SK-N-SH (cell line): Measurements from ENCODE around the gene PLBD2. TPM values are rescaled to one million over a fixed set of nuclear protein-coding genes. Genes with fewer than 3 reads are reported as not detected.

Experiments
- CTCF ChIA-PET: fragments of 300-600, 350-600 bp; formaldehyde crosslinking; extraction: SDS; loops from one replicate; lab custom pipeline; 2021; lab: Yijun Ruan, JAX
- POLR2A ChIA-PET: fragments of 350-600 bp; sonication (Branson Sonifier 250); formaldehyde crosslinking; extraction: SDS; loops from one replicate; lab custom pipeline; 2020; ENCODE audit warnings: antibody characterized with exemption, inconsistent platforms; lab: Yijun Ruan, JAX
- DNase-seq: peaks from one replicate; pipeline ENCODE4 v3.0.0; 2012
- H2AFZ ChIP-seq: fragments of 200-600 bp; sonication (generic); 2 replicates; pipeline ENCODE4 v1.8.1; 2016; ENCODE audit warnings: antibody characterized with exemption, mild to moderate bottlenecking, low read depth
- H3F3A ChIP-seq: fragments of 200-600 bp; sonication (generic); replicated peaks from 2 replicates; pipeline ENCODE3; 2016; ENCODE audit warnings: antibody characterized with exemption, mild to moderate bottlenecking; ENCODE audit not compliant: insufficient read depth
- H3K27ac ChIP-seq, 2 experiments: fragments of 200-500 bp in 1 of 2; fragments of 200-600 bp in 1 of 2; sonication (Bioruptor generic) in 1 of 2; sonication (generic), shearing (Covaris generic) in 1 of 2; 2 replicates each; pipeline versions ENCODE4 v1.5.1 to v1.6.1; 2014 to 2016; ENCODE audit warnings: low read depth in 2 of 2, inconsistent platforms in 1 of 2, low read length in 1 of 2, mild to moderate bottlenecking in 1 of 2, mixed read lengths in 1 of 2
- H3K27me3 ChIP-seq: fragments of 200-600 bp; sonication (generic), shearing (Covaris generic); 2 replicates; pipeline ENCODE4 v1.6.1; 2016; ENCODE audit warnings: mixed run types; ENCODE audit not compliant: insufficient read depth
- H3K36me3 ChIP-seq, 2 experiments: fragments of 200-500 bp in 1 of 2; fragments of 200-600 bp in 1 of 2; sonication (Bioruptor generic) in 1 of 2; sonication (generic) in 1 of 2; replicated peaks in 1 of 2; 2 replicates each; pipeline versions ENCODE3 to v1.5.1; 2014 to 2016; ENCODE audit warnings: low read length in 1 of 2, mild to moderate bottlenecking in 1 of 2; ENCODE audit not compliant: insufficient read depth in 2 of 2, control insufficient read depth in 1 of 2
- H3K4me1 ChIP-seq, 2 experiments: fragments of 200-500 bp in 1 of 2; fragments of 200-600 bp in 1 of 2; sonication (Bioruptor generic) in 1 of 2; sonication (generic), shearing (Covaris generic) in 1 of 2; 2 replicates each; pipeline versions ENCODE4 v1.5.1 to v1.6.1; 2014 to 2016; ENCODE audit warnings: low read depth in 1 of 2, low read length in 1 of 2, mixed run types in 1 of 2; ENCODE audit not compliant: insufficient read depth in 2 of 2, control insufficient read depth in 1 of 2
- H3K4me2 ChIP-seq: fragments of 200-600 bp; sonication (generic), shearing (Covaris generic); 2 replicates; pipeline ENCODE4 v1.6.1; 2017; ENCODE audit warnings: mixed run types
- H3K4me3 ChIP-seq, 2 experiments: fragments of 200-500 bp in 1 of 2; fragments of 200-600 bp in 1 of 2; sonication (Bioruptor generic) in 1 of 2; sonication (generic), shearing (Covaris generic) in 1 of 2; 2 replicates each; pipeline versions ENCODE4 v1.5.1 to v1.8.1; 2014 to 2016; ENCODE audit warnings: low read depth in 2 of 2, inconsistent platforms in 1 of 2, low read length in 1 of 2, mild to moderate bottlenecking in 1 of 2, mixed read lengths in 1 of 2, moderate library complexity in 1 of 2
- H3K79me2 ChIP-seq: fragments of 200-600 bp; sonication (generic); 2 replicates; pipeline ENCODE4 v1.8.1; 2017; ENCODE audit warnings: mild to moderate bottlenecking; ENCODE audit not compliant: insufficient read depth
- H3K9ac ChIP-seq: fragments of 200-600 bp; sonication (generic); 2 replicates; pipeline ENCODE4 v1.6.1; 2017; ENCODE audit warnings: mixed run types
- H3K9me2 ChIP-seq: fragments of 200-600 bp; sonication (generic); 2 replicates; pipeline ENCODE4 v1.6.1; 2017; ENCODE audit warnings: mixed run types
- H3K9me3 ChIP-seq: fragments of 200-600 bp; sonication (generic); 2 replicates; pipeline ENCODE4 v1.6.1; 2017; ENCODE audit warnings: mixed run types, mild to moderate bottlenecking, moderate library complexity
- H4K20me1 ChIP-seq: fragments of 200-600 bp; sonication (generic); 2 replicates; pipeline ENCODE4 v1.6.1; 2017; ENCODE audit warnings: mild to moderate bottlenecking, mixed run types; ENCODE audit not compliant: insufficient read depth
- RAD21 ChIP-seq: IDR thresholded peaks from 2 replicates; pipeline ENCODE4 v1.6.1; 2012; ENCODE audit warnings: mild to moderate bottlenecking, low read length
- WGBS: methylation state at CpG from one replicate; pipeline ENCODE4 v1.1.6; 2017; ENCODE audit warnings: low lambda C conversion rate; 5-methylcytosine and 5-hydroxymethylcytosine counted together
- polyA plus RNA-seq, 3 experiments: library from polyadenylated mRNA; depleted of rRNA; stranded (reverse); fragments of >200 nt; gene quantifications; 2 replicates each; pipeline ENCODE4 v1.2.3, GENCODE V29; 2012
- TF ChIP-seq, protein P1 (sequence below): IDR thresholded peaks from 2 replicates; pipeline ENCODE4 v1.6.1; 2012; ENCODE audit warnings: mild to moderate bottlenecking, low read depth, low read length, moderate library complexity
- TF ChIP-seq, protein P2 (sequence below): fragments of 200-600 bp; sonication (generic); IDR thresholded peaks from 2 replicates; pipeline ENCODE4 v1.6.1; 2017; ENCODE audit warnings: antibody characterized with exemption, mild to moderate bottlenecking, moderate library complexity
- TF ChIP-seq, protein P3 (sequence below): IDR thresholded peaks from 2 replicates; pipeline ENCODE4; 2012

PLBD2 gene
- polyA plus RNA-seq, 1 of the 3 experiments (the other 2 are of a cell fraction) = 15.2 TPM

DNA sequence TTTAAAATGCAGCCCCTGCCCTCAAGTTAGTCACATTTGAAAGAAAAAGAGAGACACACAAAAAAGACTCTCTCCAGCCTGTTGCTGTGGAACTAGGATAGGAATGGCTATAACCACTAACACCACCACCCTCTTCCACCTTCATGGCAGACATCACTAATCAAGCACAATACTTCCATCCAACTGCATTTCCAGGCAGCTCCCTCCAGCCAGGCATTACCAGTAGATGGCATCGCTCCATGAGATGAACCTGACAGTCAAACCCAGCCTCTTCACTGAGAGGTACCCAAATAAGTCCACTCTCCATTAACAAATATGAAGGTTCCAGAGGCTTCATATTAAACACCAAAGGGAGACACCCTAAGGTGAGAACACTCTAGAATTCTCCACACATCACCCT lies 47.9 kb upstream of the PLBD2 start:
- no peaks in the 10 kb centered on the region for H3K79me2 ChIP-seq
- ChIA-PET POLR2A (no interaction called here), CTCF (interaction anchor here (1.0 to 2.2 kb wide), 4 partner anchors 12 to 136 kb away, joined by 3 to 11 read pairs (median 3); no protein-coding TSS in a partner anchor)
- H3K4me1 ChIP-seq = no peaks in the 10 kb centered on the region
- no peak for DNase-seq
- H3K9me3 ChIP-seq = no peaks in the 10 kb centered on the region
- no peak overlapping the region for H3K9ac ChIP-seq
- H3K36me3 ChIP-seq = peaks cover 3 to 4% of the 10 kb centered on the region in 2 experiments
- H2AFZ ChIP-seq = no peak overlapping the region
- no peaks in the 10 kb centered on the region for H3F3A ChIP-seq
- no peaks in the 10 kb centered on the region for H4K20me1 ChIP-seq
- no peaks in the 10 kb centered on the region for H3K27me3 ChIP-seq
- H3K4me3 ChIP-seq = no peak overlapping the region
- H3K4me2 ChIP-seq = no peak overlapping the region
- 100% methylated on average over 1 of the region's 1 CpG for WGBS
- TF ChIP-seq, protein P1, sequence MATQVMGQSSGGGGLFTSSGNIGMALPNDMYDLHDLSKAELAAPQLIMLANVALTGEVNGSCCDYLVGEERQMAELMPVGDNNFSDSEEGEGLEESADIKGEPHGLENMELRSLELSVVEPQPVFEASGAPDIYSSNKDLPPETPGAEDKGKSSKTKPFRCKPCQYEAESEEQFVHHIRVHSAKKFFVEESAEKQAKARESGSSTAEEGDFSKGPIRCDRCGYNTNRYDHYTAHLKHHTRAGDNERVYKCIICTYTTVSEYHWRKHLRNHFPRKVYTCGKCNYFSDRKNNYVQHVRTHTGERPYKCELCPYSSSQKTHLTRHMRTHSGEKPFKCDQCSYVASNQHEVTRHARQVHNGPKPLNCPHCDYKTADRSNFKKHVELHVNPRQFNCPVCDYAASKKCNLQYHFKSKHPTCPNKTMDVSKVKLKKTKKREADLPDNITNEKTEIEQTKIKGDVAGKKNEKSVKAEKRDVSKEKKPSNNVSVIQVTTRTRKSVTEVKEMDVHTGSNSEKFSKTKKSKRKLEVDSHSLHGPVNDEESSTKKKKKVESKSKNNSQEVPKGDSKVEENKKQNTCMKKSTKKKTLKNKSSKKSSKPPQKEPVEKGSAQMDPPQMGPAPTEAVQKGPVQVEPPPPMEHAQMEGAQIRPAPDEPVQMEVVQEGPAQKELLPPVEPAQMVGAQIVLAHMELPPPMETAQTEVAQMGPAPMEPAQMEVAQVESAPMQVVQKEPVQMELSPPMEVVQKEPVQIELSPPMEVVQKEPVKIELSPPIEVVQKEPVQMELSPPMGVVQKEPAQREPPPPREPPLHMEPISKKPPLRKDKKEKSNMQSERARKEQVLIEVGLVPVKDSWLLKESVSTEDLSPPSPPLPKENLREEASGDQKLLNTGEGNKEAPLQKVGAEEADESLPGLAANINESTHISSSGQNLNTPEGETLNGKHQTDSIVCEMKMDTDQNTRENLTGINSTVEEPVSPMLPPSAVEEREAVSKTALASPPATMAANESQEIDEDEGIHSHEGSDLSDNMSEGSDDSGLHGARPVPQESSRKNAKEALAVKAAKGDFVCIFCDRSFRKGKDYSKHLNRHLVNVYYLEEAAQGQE = no peak
- TF ChIP-seq, protein P2, sequence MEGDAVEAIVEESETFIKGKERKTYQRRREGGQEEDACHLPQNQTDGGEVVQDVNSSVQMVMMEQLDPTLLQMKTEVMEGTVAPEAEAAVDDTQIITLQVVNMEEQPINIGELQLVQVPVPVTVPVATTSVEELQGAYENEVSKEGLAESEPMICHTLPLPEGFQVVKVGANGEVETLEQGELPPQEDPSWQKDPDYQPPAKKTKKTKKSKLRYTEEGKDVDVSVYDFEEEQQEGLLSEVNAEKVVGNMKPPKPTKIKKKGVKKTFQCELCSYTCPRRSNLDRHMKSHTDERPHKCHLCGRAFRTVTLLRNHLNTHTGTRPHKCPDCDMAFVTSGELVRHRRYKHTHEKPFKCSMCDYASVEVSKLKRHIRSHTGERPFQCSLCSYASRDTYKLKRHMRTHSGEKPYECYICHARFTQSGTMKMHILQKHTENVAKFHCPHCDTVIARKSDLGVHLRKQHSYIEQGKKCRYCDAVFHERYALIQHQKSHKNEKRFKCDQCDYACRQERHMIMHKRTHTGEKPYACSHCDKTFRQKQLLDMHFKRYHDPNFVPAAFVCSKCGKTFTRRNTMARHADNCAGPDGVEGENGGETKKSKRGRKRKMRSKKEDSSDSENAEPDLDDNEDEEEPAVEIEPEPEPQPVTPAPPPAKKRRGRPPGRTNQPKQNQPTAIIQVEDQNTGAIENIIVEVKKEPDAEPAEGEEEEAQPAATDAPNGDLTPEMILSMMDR = peak; percentile 29; the same call in 1 of the 2 replicates
- TF ChIP-seq RAD21 = peak; percentile 4; the same call in 1 of the 2 replicates
- H3K9me2 ChIP-seq = no peaks in the 10 kb centered on the region
- no peak overlapping the region for H3K27ac ChIP-seq

DNA sequence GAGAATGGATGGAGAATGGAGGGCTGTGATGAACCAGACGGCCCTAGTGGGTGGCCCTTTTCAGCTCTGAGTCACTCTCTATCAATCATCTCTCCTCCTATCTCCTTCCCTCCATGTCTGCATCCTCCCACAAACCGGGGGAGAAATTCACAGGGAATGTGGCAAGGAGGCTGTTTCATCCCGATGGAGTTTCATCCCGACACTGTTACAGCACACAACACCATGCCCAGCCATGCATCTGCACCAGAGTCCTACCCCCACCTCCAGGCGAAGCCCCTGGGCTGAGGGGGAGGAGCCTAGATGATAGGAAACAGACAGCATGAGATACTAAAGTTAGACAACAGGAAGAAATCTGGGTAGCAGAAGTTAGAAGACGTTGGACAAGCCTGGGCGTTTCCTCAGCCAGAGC lies 44.3 kb upstream of the PLBD2 start:
- CTCF ChIA-PET = interaction anchor here (0.7 to 1.2 kb wide), 3 partner anchors 48 to 111 kb away, joined by 3 to 5 read pairs (median 3); no protein-coding TSS in a partner anchor
- no peak overlapping the region for H3K27ac ChIP-seq

More for the DNA sequence above, 44.3 kb upstream of the PLBD2 start:
- H3K9me2 ChIP-seq = no peaks in the 10 kb centered on the region
- TF ChIP-seq RAD21 = no peak
- TF ChIP-seq, protein P3, sequence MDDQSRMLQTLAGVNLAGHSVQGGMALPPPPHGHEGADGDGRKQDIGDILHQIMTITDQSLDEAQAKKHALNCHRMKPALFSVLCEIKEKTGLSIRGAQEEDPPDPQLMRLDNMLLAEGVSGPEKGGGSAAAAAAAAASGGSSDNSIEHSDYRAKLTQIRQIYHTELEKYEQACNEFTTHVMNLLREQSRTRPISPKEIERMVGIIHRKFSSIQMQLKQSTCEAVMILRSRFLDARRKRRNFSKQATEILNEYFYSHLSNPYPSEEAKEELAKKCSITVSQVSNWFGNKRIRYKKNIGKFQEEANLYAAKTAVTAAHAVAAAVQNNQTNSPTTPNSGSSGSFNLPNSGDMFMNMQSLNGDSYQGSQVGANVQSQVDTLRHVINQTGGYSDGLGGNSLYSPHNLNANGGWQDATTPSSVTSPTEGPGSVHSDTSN = peak; percentile 28; the same call in 1 of the 2 replicates
- TF ChIP-seq, all 33 proteins: peak for 1
- Histone ChIP-seq H3K36me3 (peaks cover 0 to 12% of the 10 kb centered on the region in 2 experiments), H3K4me2 (no peak overlapping the region), H3K79me2 (no peaks in the 10 kb centered on the region), H2AFZ (no peak overlapping the region), H3F3A (peaks cover 6% of the 10 kb centered on the region), H4K20me1 (no peaks in the 10 kb centered on the region), H3K4me1 (no peaks in the 10 kb centered on the region), H3K9me3 (no peaks in the 10 kb centered on the region), H3K27me3 (no peaks in the 10 kb centered on the region), H3K4me3 (no peak overlapping the region), H3K9ac (no peak overlapping the region)
- 55% methylated on average over 7 of the region's 7 CpGs for WGBS
- DNase-seq = no peak
- POLR2A ChIA-PET = no interaction called here
